Measurements from ENCODE around the gene EXOC6. TPM values are rescaled to one million over a fixed set of nuclear protein-coding genes. Genes with fewer than 3 reads are reported as not detected.
A peak's percentile ranks its signal among the peaks of the same experiment; 100 is the strongest.

The EXOC6 gene
- total and polyA plus RNA-seq, 2 of the 13 experiments (the other 11 are each of a cell fraction or from before 2014, with no cell fraction given) = 22.2 to 29.2 TPM

GRCh38 chr10:93071674-93072224 lies 223.4 kb downstream of the EXOC6 start (continued):
- TF ChIP-seq ZNF788 (CRISPR knock-in tag; IDR thresholded peaks at IDR 0.05; ENCODE audit: borderline replicate concordance) (no peak), ZMAT5 (CRISPR knock-in tag; IDR thresholded peaks at IDR 0.05; ENCODE audit: borderline replicate concordance, low read depth) (no peak), GMEB2 (CRISPR knock-in tag; IDR thresholded peaks at IDR 0.05; ENCODE audit: low read depth) (no peak), ZNF124 (CRISPR knock-in tag; IDR thresholded peaks at IDR 0.05) (no peak), PLSCR1 (CRISPR knock-in tag; IDR thresholded peaks at IDR 0.05; ENCODE audit: borderline replicate concordance) (no peak), ARNTL (CRISPR knock-in tag; IDR thresholded peaks at IDR 0.05) (no peak), NCOA5 (CRISPR knock-in tag; IDR thresholded peaks at IDR 0.05) (no peak), ZBTB26 (CRISPR knock-in tag; IDR thresholded peaks at IDR 0.05; ENCODE audit: borderline replicate concordance) (no peak), ZNF772 (CRISPR knock-in tag; IDR thresholded peaks at IDR 0.05) (peak; percentile 70; the same call in 1 of the 2 replicates), ZNF501 (CRISPR knock-in tag; IDR thresholded peaks at IDR 0.05) (peak; percentile 38; the same call in 1 of the 2 replicates), ZNF605 (CRISPR knock-in tag; IDR thresholded peaks at IDR 0.05) (no peak), ZNF770 (CRISPR knock-in tag; IDR thresholded peaks at IDR 0.05) (no peak), ZNF232 (CRISPR knock-in tag; IDR thresholded peaks at IDR 0.05; ENCODE audit: borderline replicate concordance) (no peak), ATF1 (CRISPR knock-in tag; IDR thresholded peaks at IDR 0.05) (no peak), ZNF800 (CRISPR knock-in tag; IDR thresholded peaks at IDR 0.05) (peak; percentile 91), FLYWCH1 (CRISPR knock-in tag; IDR thresholded peaks at IDR 0.05) (no peak), GMEB1 (CRISPR knock-in tag; IDR thresholded peaks at IDR 0.05; ENCODE audit: borderline replicate concordance) (0 out of 2 replicates have a peak, but pooled peaks have one; percentile 33), MXD3 (CRISPR knock-in tag; IDR thresholded peaks at IDR 0.05) (no peak), ZNF703 (CRISPR knock-in tag; IDR thresholded peaks at IDR 0.05; ENCODE audit: borderline replicate concordance) (no peak)
